ENCODE measurements around the gene SLC35F6.

- TF ChIP-seq, protein P1, sequence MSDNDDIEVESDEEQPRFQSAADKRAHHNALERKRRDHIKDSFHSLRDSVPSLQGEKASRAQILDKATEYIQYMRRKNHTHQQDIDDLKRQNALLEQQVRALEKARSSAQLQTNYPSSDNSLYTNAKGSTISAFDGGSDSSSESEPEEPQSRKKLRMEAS (CRISPR knock-in tag; IDR thresholded peaks at IDR 0.05), result no peak; the same call in 1 of the 2 replicates
- TF ChIP-seq, protein P2, sequence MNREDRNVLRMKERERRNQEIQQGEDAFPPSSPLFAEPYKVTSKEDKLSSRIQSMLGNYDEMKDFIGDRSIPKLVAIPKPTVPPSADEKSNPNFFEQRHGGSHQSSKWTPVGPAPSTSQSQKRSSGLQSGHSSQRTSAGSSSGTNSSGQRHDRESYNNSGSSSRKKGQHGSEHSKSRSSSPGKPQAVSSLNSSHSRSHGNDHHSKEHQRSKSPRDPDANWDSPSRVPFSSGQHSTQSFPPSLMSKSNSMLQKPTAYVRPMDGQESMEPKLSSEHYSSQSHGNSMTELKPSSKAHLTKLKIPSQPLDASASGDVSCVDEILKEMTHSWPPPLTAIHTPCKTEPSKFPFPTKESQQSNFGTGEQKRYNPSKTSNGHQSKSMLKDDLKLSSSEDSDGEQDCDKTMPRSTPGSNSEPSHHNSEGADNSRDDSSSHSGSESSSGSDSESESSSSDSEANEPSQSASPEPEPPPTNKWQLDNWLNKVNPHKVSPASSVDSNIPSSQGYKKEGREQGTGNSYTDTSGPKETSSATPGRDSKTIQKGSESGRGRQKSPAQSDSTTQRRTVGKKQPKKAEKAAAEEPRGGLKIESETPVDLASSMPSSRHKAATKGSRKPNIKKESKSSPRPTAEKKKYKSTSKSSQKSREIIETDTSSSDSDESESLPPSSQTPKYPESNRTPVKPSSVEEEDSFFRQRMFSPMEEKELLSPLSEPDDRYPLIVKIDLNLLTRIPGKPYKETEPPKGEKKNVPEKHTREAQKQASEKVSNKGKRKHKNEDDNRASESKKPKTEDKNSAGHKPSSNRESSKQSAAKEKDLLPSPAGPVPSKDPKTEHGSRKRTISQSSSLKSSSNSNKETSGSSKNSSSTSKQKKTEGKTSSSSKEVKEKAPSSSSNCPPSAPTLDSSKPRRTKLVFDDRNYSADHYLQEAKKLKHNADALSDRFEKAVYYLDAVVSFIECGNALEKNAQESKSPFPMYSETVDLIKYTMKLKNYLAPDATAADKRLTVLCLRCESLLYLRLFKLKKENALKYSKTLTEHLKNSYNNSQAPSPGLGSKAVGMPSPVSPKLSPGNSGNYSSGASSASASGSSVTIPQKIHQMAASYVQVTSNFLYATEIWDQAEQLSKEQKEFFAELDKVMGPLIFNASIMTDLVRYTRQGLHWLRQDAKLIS (CRISPR knock-in tag; IDR thresholded peaks at IDR 0.05; ENCODE audit: borderline replicate concordance), result no peak
- TF ChIP-seq IRF1 (CRISPR knock-in tag; IDR thresholded peaks at IDR 0.05), result no peak
- TF ChIP-seq CBFB (CRISPR knock-in tag; IDR thresholded peaks at IDR 0.05; ENCODE audit: low read depth), result no peak
- TF ChIP-seq, protein P3, sequence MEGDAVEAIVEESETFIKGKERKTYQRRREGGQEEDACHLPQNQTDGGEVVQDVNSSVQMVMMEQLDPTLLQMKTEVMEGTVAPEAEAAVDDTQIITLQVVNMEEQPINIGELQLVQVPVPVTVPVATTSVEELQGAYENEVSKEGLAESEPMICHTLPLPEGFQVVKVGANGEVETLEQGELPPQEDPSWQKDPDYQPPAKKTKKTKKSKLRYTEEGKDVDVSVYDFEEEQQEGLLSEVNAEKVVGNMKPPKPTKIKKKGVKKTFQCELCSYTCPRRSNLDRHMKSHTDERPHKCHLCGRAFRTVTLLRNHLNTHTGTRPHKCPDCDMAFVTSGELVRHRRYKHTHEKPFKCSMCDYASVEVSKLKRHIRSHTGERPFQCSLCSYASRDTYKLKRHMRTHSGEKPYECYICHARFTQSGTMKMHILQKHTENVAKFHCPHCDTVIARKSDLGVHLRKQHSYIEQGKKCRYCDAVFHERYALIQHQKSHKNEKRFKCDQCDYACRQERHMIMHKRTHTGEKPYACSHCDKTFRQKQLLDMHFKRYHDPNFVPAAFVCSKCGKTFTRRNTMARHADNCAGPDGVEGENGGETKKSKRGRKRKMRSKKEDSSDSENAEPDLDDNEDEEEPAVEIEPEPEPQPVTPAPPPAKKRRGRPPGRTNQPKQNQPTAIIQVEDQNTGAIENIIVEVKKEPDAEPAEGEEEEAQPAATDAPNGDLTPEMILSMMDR (IDR thresholded peaks at IDR 0.05), result no peak
- TF ChIP-seq HMGXB4 (CRISPR knock-in tag; IDR thresholded peaks at IDR 0.05), result no peak
- peak; percentile 99 for TF ChIP-seq GABPB1 (CRISPR knock-in tag; IDR thresholded peaks at IDR 0.05)
- TF ChIP-seq ZNF263 (CRISPR knock-in tag; IDR thresholded peaks at IDR 0.05; ENCODE audit: low read depth), result no peak
- TF ChIP-seq ATF6 (CRISPR knock-in tag; IDR thresholded peaks at IDR 0.05), result no peak
- TF ChIP-seq PRDM15 (CRISPR knock-in tag; IDR thresholded peaks at IDR 0.05), result no peak
- TF ChIP-seq, protein P4, sequence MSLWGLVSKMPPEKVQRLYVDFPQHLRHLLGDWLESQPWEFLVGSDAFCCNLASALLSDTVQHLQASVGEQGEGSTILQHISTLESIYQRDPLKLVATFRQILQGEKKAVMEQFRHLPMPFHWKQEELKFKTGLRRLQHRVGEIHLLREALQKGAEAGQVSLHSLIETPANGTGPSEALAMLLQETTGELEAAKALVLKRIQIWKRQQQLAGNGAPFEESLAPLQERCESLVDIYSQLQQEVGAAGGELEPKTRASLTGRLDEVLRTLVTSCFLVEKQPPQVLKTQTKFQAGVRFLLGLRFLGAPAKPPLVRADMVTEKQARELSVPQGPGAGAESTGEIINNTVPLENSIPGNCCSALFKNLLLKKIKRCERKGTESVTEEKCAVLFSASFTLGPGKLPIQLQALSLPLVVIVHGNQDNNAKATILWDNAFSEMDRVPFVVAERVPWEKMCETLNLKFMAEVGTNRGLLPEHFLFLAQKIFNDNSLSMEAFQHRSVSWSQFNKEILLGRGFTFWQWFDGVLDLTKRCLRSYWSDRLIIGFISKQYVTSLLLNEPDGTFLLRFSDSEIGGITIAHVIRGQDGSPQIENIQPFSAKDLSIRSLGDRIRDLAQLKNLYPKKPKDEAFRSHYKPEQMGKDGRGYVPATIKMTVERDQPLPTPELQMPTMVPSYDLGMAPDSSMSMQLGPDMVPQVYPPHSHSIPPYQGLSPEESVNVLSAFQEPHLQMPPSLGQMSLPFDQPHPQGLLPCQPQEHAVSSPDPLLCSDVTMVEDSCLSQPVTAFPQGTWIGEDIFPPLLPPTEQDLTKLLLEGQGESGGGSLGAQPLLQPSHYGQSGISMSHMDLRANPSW (CRISPR knock-in tag; conservative IDR thresholded peaks at IDR 0.05; ENCODE audit: low read depth), result no peak
- no peak for TF ChIP-seq NFATC4 (CRISPR knock-in tag; IDR thresholded peaks at IDR 0.05)
- no peak for TF ChIP-seq TCF7 (CRISPR knock-in tag; IDR thresholded peaks at IDR 0.05; ENCODE audit: low read depth)
Measured at GRCh38 chr2:26757873-26758789, 6.0 kb upstream of the SLC35F6 start.
